SKM-1 (cell line): ENCODE measurements around the gene SPTBN5.

Experiments used
- DNase-seq: peaks from one replicate; lab custom pipeline; 2025; ENCODE audit not compliant: unreplicated experiment; lab: John Stamatoyannopoulos, UW

Gene SPTBN5

GRCh38 chr15:41885321-41885720 lies 8.5 kb downstream of the SPTBN5 start:
- no peak for DNase-seq

GRCh38 chr15:41884458-41884857 lies 9.4 kb downstream of the SPTBN5 start:
- DNase-seq = no peak

- DNase-seq = no peak
These were observed 10.4 kb downstream of the SPTBN5 start for GRCh38 chr15:41883484-41883825.

- peak; percentile 19 for DNase-seq
These were observed 11.0 kb downstream of the SPTBN5 start for GRCh38 chr15:41882689-41883483.

DNA sequence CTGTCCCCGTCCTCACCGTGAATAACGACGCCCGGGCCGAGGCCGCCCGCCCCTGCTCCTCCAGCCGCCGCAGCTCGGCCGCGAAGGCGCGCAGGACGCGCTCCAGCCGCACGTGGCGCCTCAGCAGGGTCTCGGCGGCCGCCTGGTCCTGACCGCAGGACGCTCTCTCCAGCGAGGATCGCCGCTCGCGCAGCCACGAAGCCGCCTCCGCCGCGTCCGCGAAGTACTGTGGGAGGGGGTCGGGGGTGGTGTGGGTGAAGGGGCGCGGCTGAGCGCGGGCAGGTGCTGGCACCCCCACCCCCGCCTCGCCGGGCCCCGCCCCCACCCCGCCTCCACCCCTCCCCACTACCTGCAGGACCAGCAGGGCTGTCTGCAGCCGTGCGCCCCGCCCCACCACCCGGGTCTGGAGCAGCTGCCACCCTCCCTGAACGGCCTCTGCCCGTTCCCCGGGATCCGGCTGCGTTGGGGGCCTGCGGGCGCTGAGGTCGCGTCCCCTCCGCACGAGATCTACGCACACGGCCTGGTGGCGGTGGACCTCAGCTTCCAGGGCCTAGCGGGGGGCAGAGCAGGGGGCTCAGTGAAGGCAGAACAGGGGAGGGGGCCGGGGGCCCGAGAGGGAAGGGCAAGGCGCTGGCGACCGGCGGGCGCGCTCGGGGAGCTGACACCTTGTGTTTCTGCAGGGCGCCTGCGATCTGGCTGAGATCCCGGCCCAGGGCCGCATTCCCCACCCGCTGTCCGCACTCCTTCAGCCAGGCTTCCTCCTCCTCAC lies 11.7 kb downstream of the SPTBN5 start:
- DNase-seq = no peak

DNA sequence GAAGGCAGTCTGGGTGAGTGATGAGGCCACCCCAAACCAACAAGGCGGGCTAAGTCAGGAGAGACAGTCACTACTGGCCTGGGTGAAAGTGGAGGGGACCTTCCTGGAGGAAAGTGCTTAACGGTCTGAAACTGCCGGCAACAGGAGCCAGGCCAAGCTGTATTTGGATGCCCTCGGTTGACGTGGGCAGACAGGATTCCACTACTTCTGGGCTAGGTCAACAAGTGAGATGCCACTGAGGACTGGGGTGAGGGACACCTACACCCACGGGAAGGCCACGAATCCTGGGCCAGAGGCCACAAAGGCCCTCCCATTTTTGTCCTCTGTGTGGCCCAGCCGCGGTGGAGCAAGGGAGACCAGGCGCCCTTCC lies 12.3 kb downstream of the SPTBN5 start:
- no peak for DNase-seq

DNA sequence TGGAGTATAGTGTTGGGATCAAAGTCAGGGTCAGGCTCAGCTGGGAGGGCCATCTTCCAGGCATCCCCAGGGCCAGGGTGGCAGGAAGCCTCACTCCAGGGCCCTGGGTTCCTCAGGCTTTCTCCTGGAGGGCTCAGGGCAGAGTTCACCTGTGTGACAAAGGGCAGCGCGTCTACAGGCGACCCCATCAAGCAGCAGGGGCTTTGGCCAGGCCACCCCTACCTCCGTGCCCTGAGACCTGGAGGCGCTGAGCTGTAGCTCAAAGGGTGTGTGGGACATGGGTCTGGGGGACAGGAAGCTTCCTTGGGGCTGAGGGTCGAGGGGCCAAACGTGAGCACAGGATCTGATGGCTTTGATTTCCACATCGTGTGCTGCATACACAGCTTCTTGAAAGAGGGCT lies 12.8 kb downstream of the SPTBN5 start:
- no peak for DNase-seq

- DNase-seq = no peak
These were observed 13.5 kb downstream of the SPTBN5 start for GRCh38 chr15:41880156-41880877.

DNA sequence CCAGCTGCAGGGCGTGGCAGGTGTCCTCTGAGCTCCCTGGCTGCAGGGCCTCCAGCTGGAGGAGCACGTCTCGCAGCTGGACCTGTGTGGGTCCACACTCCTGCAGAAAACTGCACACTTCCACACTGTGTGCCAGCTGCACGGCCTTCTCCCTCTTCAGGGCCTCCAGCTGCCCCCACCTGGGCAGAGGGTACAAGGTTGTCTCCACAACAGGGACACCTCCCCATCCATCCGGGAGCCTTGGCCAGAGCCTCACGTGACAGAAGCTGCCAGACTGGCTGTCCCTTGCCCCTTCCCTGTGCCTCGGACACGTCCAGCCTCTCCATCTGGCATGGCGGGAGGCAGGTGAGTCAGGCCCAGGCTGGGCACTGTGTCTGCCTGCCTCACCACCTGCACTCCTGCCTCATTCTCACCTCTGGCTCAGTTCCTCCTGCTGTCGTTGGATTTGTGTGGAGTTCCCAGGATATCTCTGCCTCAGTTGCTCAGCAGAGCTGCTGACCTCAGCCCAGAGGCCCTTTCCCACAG lies 14.5 kb downstream of the SPTBN5 start:
- DNase-seq = no peak

DNA sequence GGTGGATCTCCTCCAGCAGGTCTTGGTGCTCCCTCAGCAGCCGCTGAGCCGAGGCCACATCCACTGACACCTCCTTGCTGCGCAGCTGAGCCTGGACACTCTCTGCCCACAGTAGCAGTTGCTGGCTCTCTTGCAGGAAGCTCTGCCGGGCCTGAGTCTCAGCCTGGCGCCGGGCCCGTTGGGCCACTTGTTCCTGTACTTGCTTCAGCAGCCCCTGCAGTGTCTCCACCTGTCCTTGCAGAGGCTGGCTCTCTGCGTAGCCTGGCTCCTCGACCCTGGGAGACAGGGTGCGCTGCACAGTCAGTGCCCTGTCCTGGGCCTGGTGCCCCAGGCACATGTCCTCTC lies 15.5 kb downstream of the SPTBN5 start:
- DNase-seq = no peak

DNA sequence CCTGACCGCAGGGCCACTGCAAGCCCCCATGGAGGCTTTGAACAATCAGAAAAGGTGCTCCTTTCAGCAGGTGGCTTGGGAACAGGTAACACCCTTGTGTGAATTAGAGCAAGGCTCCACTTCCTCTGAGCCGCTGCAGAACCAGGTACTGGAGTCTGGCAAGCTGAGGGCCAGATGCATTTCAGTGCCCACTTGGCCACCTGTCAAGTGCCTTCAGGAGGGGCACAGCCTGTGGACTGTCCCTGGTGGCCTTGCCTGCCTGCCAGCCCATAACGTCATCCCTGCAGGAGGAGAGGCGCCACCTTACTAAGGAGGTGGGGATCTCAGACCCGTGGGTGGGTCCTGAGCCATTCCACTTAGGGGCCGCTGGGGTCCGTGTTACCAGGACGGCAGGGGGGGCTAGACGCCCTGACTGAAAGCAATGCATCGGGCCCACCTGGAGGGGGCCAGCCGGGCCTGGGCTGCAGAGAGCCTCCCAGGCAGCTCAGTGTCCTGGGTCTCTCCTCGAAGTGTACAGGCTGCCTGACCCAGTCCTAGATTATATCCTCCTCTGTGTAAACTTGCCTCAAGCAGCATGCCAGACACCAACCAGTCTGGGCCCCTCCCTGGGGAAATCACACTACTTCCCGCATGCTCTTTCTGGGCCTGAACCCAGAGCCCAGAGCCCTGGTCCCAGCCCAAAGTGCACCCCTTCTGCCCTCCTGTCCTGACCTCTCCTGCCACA lies 16.1 kb downstream of the SPTBN5 start:
- no peak for DNase-seq

- DNase-seq = no peak
These were observed 17.2 kb downstream of the SPTBN5 start for GRCh38 chr15:41876689-41877088.

GRCh38 chr15:41876007-41876406 lies 17.8 kb downstream of the SPTBN5 start:
- no peak for DNase-seq

GRCh38 chr15:41874736-41875135 lies 19.1 kb downstream of the SPTBN5 start:
- DNase-seq = no peak

DNA sequence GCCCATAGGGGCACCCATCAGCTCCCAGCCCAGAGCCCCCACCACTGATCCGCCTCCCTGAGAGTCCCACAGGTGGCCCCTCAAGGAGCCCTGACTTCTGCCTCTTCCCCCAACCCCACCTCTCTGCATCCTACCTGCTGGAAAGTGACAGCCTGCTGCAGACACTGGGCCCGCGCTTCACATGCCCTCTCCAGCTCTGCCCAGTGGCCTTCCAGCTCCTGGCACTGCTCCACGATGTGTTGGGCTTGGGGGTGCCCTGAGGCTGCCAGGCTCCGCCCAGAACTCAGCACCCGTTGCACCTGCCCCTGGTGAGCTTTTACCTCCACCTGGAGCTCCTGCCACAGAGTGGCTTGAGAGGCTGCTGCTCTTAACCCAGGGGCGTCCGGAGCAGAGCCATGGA lies 20.1 kb downstream of the SPTBN5 start:
- DNase-seq = no peak

GRCh38 chr15:41872166-41872747 lies 21.6 kb downstream of the SPTBN5 start:
- no peak for DNase-seq

DNA sequence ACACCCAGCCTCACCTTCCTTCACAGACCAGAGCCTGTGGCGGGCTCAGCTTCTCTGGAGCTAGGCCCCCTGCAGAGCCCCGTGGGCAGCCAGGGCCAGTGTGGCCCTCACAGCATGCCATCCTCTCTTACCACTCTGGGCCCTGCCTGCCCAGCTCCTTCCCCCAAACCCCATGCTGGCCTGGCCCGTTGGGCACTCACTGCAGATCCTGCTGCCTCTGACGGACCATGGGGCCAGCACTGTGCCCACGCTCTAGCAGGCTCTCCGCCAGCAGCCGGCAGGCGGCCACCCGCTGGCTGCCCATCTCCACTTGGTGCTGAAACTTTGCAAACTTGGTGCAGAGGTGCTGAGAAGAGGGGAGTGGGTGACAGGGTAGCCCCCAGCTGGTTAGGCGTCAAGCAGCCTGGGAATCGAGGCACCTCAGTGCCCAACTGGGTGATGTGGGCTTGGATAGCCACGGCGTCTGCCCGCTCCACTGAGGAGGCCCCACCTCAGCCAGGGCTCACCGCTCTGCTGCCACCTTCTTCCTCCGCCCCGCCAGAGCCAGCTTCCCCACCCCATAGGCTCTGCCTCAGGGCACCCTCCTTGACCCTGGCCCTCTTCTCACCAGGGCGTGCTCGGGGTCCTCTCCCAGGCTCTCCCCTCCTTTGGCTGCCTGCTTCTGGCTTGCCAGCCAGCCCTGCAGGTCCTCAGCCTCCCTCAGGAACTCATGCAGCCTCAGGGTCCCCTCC lies 22.5 kb downstream of the SPTBN5 start:
- DNase-seq = no peak

DNA sequence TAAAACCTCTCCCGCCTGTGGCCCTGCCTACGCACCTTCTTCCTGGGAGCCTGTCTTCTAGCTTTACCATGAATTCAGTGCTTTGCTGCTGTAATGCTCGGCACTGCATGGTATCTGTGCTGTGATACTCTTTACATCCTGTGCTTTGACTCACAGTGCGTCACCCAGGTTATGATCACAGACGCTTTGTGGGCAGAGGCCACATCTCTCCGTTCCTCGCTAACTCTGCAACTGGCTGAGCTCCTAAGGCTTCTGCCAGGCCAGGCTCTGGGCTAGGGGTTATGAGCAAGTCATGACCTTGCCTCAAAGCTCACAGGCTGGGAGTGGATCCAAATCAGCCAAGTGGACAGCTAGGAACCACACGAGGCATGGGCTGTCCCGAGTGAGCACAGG lies 23.2 kb downstream of the SPTBN5 start:
- no peak for DNase-seq

- no peak for DNase-seq
These were observed 23.8 kb downstream of the SPTBN5 start for GRCh38 chr15:41869770-41870688.
